A673 (cell line): Measurements from ENCODE around the gene THBD. TPM values are rescaled to one million over a fixed set of nuclear protein-coding genes. Genes with fewer than 3 reads are reported as not detected.

Experiments
- BruUV-seq: library from RNA; stranded (reverse); fragments of 400-500 nt; replicated peaks from 2 replicates; lab custom pipeline; 2021; lab: Mats Ljungman, UMichigan
- CTCF ChIA-PET: fragments of 300-600 bp; sonication (Branson Sonifier 250); formaldehyde crosslinking; loops from one replicate; lab custom pipeline; 2022; ENCODE audit warnings: antibody characterized with exemption; lab: Charles Lee
- POLR2A ChIA-PET: fragments of 300-600 bp; sonication (Branson Sonifier 250); formaldehyde crosslinking; loops from one replicate; lab custom pipeline; 2022; ENCODE audit warnings: antibody characterized with exemption; ENCODE audit not compliant: low non-redundant PET; lab: Charles Lee
- DNase-seq: peaks from one replicate; pipeline ENCODE4 v3.0.0-alpha.2; 2015; ENCODE audit warnings: low spot score
- H3K27ac ChIP-seq: fragments of 200-600 bp; sonication (generic); 2 replicates; pipeline ENCODE4 v1.5.1; 2016; ENCODE audit warnings: mixed run types, low read depth, mild to moderate bottlenecking, mixed read lengths, antibody characterized with exemption, low read length; ENCODE audit not compliant: poor library complexity, severe bottlenecking
- H3K27me3 ChIP-seq: fragments of 200-600 bp; sonication (generic); replicated peaks from 2 replicates; pipeline ENCODE4 v1.6.1; 2017; ENCODE audit warnings: mixed run types, low read depth, mild to moderate bottlenecking, mixed read lengths, antibody characterized with exemption, low read length; ENCODE audit not compliant: insufficient read depth, poor library complexity
- H3K36me3 ChIP-seq: fragments of 200-600 bp; sonication (generic); 2 replicates; pipeline ENCODE4 v1.6.1; 2016; ENCODE audit warnings: mixed run types, mild to moderate bottlenecking, mixed read lengths, antibody characterized with exemption, low read length; ENCODE audit not compliant: insufficient read depth, poor library complexity, severe bottlenecking
- H3K4me1 ChIP-seq: fragments of 200-600 bp; sonication (generic); 2 replicates; pipeline ENCODE4 v1.6.1; 2017; ENCODE audit warnings: mixed run types, mild to moderate bottlenecking, mixed read lengths, antibody characterized with exemption, low read length; ENCODE audit not compliant: insufficient read depth, poor library complexity, severe bottlenecking
- H3K4me3 ChIP-seq: fragments of 200-600 bp; sonication (generic); 2 replicates; pipeline ENCODE4 v1.5.1; 2016; ENCODE audit warnings: low read depth, mixed run types, mild to moderate bottlenecking, mixed read lengths, low read length; ENCODE audit not compliant: poor library complexity, severe bottlenecking
- H3K9me3 ChIP-seq: fragments of 200-600 bp; sonication (generic); 2 replicates; pipeline ENCODE4 v1.6.1; 2016; ENCODE audit warnings: mixed run types, low read depth, mild to moderate bottlenecking, mixed read lengths, antibody characterized with exemption, low read length; ENCODE audit not compliant: poor library complexity, severe bottlenecking
- EZH2 ChIP-seq: fragments of 200-600 bp; sonication (generic); IDR thresholded peaks from 2 replicates; pipeline ENCODE4 v1.6.1; 2017; ENCODE audit warnings: borderline replicate concordance, low read depth, mild to moderate bottlenecking, mixed read lengths, antibody characterized with exemption, low read length; ENCODE audit not compliant: poor library complexity, severe bottlenecking
- intact Hi-C: fragments of 100-400 bp; cut with micrococcal nuclease; formaldehyde crosslinking; loops from one replicate; pipeline ENCODE4 v1.10.0; 2022; ENCODE audit not compliant: unreplicated experiment
- total RNA-seq: library from RNA; stranded (reverse); gene quantifications from 2 replicates; pipeline ENCODE4 v1.2.3, GENCODE V29; 2021
- TF ChIP-seq, protein P1 (sequence below): fragments of 300-800, 200-600 bp; sonication (generic); conservative IDR thresholded peaks from 2 replicates; pipeline ENCODE4 v1.5.1; 2017; ENCODE audit warnings: low read depth, mild to moderate bottlenecking, antibody characterized with exemption, low read length, moderate library complexity, mixed read lengths

The THBD gene
- total RNA-seq, 1 experiment from 2014 or later = not detected

DNA sequence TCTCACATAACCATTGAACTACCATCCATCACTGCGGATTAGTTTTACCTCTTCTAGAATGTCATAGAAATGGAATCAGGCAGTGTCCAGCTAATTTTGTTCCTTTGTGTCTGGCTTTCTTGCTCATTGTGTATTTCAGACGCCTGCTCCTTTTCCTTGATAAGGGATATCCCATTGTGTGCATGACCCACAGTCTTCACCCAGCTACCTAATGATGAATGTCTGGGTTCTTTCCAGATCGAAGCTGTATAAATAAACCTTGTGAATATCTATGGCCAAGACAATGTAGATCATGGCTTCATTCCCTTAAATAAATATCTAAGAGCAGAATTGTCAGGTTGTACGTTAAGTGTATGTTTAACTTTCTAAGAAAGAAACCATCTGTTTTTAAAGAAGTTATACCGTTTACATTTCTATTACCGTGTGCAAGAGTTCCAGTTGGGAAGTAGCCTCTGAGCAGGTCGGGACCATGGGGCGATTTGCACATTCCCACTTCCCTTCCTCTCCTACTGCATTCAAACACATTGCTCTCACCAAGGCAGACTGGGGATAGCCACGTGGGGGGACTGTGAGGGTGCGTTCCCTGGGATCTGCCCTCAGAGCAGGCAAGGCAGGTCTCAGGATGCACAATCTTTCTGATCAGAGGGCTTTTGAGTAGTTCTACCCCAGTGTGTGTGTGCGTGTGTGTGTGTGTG lies 23.6 kb upstream of the THBD start:
- CTCF ChIA-PET = no interaction called here
- Histone ChIP-seq H3K4me1 (no peaks in the 10 kb centered on the region), H3K27ac (no peak overlapping the region), H3K4me3 (no peak overlapping the region), H3K9me3 (no peaks in the 10 kb centered on the region), H3K27me3 (peaks cover 44% of the 10 kb centered on the region), H3K36me3 (no peaks in the 10 kb centered on the region)
- intact Hi-C loops = loop anchor here (2.0 kb wide), 1 partner anchor 20 kb away; no protein-coding TSS in a partner anchor
- no TSS peak for BruUV-seq
- DNase-seq = no peak
- POLR2A ChIA-PET = no interaction called here
- TF ChIP-seq EZH2 = no peak
- TF ChIP-seq, protein P1, sequence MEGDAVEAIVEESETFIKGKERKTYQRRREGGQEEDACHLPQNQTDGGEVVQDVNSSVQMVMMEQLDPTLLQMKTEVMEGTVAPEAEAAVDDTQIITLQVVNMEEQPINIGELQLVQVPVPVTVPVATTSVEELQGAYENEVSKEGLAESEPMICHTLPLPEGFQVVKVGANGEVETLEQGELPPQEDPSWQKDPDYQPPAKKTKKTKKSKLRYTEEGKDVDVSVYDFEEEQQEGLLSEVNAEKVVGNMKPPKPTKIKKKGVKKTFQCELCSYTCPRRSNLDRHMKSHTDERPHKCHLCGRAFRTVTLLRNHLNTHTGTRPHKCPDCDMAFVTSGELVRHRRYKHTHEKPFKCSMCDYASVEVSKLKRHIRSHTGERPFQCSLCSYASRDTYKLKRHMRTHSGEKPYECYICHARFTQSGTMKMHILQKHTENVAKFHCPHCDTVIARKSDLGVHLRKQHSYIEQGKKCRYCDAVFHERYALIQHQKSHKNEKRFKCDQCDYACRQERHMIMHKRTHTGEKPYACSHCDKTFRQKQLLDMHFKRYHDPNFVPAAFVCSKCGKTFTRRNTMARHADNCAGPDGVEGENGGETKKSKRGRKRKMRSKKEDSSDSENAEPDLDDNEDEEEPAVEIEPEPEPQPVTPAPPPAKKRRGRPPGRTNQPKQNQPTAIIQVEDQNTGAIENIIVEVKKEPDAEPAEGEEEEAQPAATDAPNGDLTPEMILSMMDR = no peak

DNA sequence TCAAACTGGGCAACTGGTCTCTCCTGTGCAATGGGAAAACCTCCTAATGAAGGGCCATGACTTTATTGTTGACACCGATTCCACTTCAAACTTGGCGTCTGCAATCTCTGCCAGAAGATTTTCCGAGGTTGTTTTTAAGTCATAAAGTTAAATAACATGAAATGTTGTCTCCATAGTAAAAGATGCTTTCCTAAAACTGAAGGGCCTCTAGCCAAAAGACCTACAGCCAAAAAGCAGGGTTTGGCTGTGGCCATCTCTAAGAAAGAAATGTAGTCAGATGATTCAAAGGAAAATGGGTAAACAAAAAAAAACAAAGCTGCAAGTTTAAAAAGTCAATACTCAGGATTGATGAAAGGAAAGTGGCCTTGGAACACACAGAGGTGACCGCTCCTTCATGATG lies 22.5 kb upstream of the THBD start:
- Histone ChIP-seq H3K27ac (no peak overlapping the region), H3K4me1 (no peaks in the 10 kb centered on the region), H3K4me3 (no peak overlapping the region), H3K36me3 (no peaks in the 10 kb centered on the region), H3K27me3 (peaks cover 36% of the 10 kb centered on the region), H3K9me3 (no peaks in the 10 kb centered on the region)
- DNase-seq = no peak
- TF ChIP-seq EZH2 = no peak
- TF ChIP-seq, protein P1 = no peak
- ChIA-PET POLR2A (no interaction called here), CTCF (no interaction called here)
- BruUV-seq = no TSS peak
- intact Hi-C loops = loop anchor here (2.0 kb wide), 1 partner anchor 21 kb away; no protein-coding TSS in a partner anchor

DNA sequence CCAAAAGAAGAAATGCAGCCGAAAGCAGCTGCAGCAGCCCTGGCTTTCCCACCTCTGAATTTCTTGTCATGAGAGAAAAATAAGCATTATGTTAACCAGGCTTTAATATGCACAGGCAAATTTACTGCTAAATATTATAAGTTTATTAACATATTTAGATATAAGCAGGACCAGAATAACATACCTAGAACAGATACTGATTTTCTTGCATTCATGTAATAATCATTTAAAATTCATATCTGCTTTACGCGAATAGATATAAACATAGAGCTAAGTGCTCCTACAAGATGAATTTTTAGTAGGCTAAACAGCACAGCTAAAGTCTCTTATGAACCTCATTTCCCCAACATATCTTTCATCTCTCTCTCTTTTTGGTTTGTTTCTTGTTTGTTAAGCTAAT lies 21.9 kb upstream of the THBD start:
- Histone ChIP-seq H3K27me3 (peaks cover 32% of the 10 kb centered on the region), H3K36me3 (no peaks in the 10 kb centered on the region), H3K9me3 (no peaks in the 10 kb centered on the region), H3K4me1 (no peaks in the 10 kb centered on the region), H3K4me3 (no peak overlapping the region), H3K27ac (no peak overlapping the region)
- ChIA-PET POLR2A (no interaction called here), CTCF (no interaction called here)
- TF ChIP-seq, protein P1 = no peak
- TF ChIP-seq EZH2 = no peak
- no peak for DNase-seq
- intact Hi-C loops = no loop called here
- no TSS peak for BruUV-seq
